ENCODE data around the gene ATG2B.
A peak's percentile ranks its signal among the peaks of the same experiment; 100 is the strongest.
"Not testable (repeated sequence)": the region's sequence is repeated elsewhere in the genome, so short reads cannot be mapped to it uniquely, and the experiment has no call there.

Gene ATG2B

DNA sequence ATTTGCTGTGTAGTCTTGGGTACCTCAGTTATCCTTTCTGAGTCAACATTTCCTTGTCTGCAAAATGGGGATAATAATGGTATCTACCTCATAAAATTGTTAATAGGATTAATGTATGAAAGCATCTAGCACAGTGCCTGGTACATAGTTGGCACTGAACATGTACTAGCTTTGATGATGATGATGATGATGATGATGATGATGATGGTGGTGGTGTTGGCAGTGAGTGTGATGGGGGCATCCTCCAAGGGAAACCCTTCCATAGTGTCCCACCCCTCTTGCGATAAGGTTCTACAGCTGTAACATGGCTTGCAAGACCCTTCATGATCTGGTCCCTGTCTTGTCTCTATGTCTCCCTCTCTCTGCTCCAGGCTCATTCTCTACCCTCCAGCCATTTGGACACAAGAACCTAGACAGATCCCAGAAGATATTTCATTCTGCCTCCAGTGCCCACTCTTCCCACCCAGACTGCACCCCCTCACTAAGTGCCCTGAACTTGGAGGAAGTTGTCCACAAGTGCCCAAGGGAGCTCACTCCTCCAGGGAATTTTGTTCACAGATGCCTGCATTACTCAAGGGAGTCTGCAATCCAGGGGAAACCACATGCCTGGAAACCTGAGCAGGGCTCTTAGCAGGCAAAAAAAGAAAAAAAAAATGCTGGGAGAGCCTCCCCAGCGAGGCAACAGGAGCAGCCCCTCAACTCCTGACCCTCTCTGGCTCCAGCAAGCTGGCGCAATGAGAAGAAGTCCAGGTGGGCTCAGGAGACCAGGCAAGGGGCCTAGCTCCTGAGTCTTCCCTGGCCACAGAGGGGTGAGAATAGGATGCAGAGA, 117.2 kb downstream of the ATG2B start:
- H3K4me3 ChIP-seq (ENCODE audit: low read length in 2 of 2), result no peak overlapping the region
- no peak overlapping the region for H2BK5ac ChIP-seq (ENCODE audit: low read length)
- H3K9me3 ChIP-seq (replicated peaks in 1 of 2; ENCODE audit: control insufficient read depth in 2 of 2, insufficient read depth in 1 of 2, low read depth in 1 of 2, low read length in 2 of 2), result no peaks in the 10 kb centered on the region
- H3K36me3 ChIP-seq (replicated peaks in 1 of 2; ENCODE audit: control insufficient read depth in 2 of 2, insufficient read depth in 2 of 2, low read length in 2 of 2), result no peaks in the 10 kb centered on the region
- no peak overlapping the region for H2BK120ac ChIP-seq (ENCODE audit: low read depth, low read length)
- no peak overlapping the region for H4K8ac ChIP-seq (ENCODE audit: low read depth, low read length)
- H3K23ac ChIP-seq (ENCODE audit: low read depth, low read length, poor library complexity), result no peak overlapping the region
- H3K4me2 ChIP-seq (ENCODE audit: insufficient read depth, low read length, poor library complexity, severe bottlenecking), result no peak overlapping the region
- peaks cover 0 to 4% of the 10 kb centered on the region in 2 donors for H3K4me1 ChIP-seq (ENCODE audit: control insufficient read depth in 2 of 2, insufficient read depth in 1 of 2, low read depth in 1 of 2, low read length in 2 of 2)
- no peak overlapping the region for H2AFZ ChIP-seq (ENCODE audit: low read length)
- no peak overlapping the region for H2AK5ac ChIP-seq (ENCODE audit: low read depth, low read length)
- H3K27ac ChIP-seq (replicated peaks; ENCODE audit: low read length), result no peak overlapping the region
- H3K4ac ChIP-seq (ENCODE audit: low read length), result no peak overlapping the region
- no peak overlapping the region for H3K14ac ChIP-seq (ENCODE audit: low read length)
- H2BK12ac ChIP-seq (ENCODE audit: low read length), result no peak overlapping the region
- peaks cover 0 to 3% (median 0%) of the 10 kb centered on the region in 3 experiments for H3K27me3 ChIP-seq (ENCODE audit: control insufficient read depth in 3 of 3, insufficient read depth in 3 of 3, low read depth in 1 of 3, low read length in 3 of 3)
- no peak overlapping the region for H3K18ac ChIP-seq (ENCODE audit: low read length)
- peak overlapping the region; percentile 31 for H4K91ac ChIP-seq (ENCODE audit: low read depth, low read length, poor library complexity)
- DNase-seq (ENCODE audit: low spot score), result no peak
- no peaks in the 10 kb centered on the region for H3K79me1 ChIP-seq (ENCODE audit: low read depth, low read length)
- no peak overlapping the region for H2BK15ac ChIP-seq (ENCODE audit: low read length)
- H3K9ac ChIP-seq (ENCODE audit: low read depth, low read length, poor library complexity), result no peak overlapping the region
- no CpG with 5 or more reads among the region's 3 CpGs for WGBS, 2 donors (ENCODE audit: extremely low coverage in 2 of 2, insufficient read length in 2 of 2, insufficient replicate concordance in 1 of 2)

DNA sequence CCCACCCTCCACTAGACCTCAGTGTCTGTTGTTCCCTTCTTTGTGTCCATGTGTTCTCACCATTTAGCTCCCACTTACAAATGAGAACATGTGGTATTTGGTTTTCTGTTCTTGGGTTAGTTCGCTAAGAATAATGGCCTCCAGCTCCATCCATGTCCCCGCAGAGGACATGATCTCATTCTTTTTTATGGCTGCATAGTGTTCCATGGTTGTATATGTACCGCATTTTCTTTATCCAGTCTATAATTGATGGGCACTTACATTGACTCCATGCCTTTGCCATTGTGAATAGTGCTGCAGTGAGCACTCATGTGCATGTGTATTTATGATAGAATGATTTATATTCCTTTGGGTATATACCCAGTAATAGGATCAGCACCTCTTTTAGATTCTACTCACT, 118.1 kb downstream of the ATG2B start:
- H3K27ac ChIP-seq (replicated peaks; ENCODE audit: low read length); H3K79me1 ChIP-seq (ENCODE audit: low read depth, low read length); H4K91ac ChIP-seq (ENCODE audit: low read depth, low read length, poor library complexity); DNase-seq (ENCODE audit: low spot score); H3K14ac ChIP-seq (ENCODE audit: low read length); H3K27me3 ChIP-seq (ENCODE audit: control insufficient read depth in 3 of 3, insufficient read depth in 3 of 3, low read depth in 1 of 3, low read length in 3 of 3); H3K9me3 ChIP-seq (replicated peaks in 1 of 2; ENCODE audit: control insufficient read depth in 2 of 2, insufficient read depth in 1 of 2, low read depth in 1 of 2, low read length in 2 of 2); H3K18ac ChIP-seq (ENCODE audit: low read length); H2BK5ac ChIP-seq (ENCODE audit: low read length); H3K4ac ChIP-seq (ENCODE audit: low read length); H2AFZ ChIP-seq (ENCODE audit: low read length); H3K23ac ChIP-seq (ENCODE audit: low read depth, low read length, poor library complexity); H3K4me1 ChIP-seq (ENCODE audit: control insufficient read depth in 2 of 2, insufficient read depth in 1 of 2, low read depth in 1 of 2, low read length in 2 of 2); H2BK12ac ChIP-seq (ENCODE audit: low read length); H2BK120ac ChIP-seq (ENCODE audit: low read depth, low read length); H3K4me3 ChIP-seq (ENCODE audit: low read length in 2 of 2); H3K9ac ChIP-seq (ENCODE audit: low read depth, low read length, poor library complexity); H2AK5ac ChIP-seq (ENCODE audit: low read depth, low read length); H2BK15ac ChIP-seq (ENCODE audit: low read length); H3K4me2 ChIP-seq (ENCODE audit: insufficient read depth, low read length, poor library complexity, severe bottlenecking); H4K8ac ChIP-seq (ENCODE audit: low read depth, low read length); H3K36me3 ChIP-seq (replicated peaks in 1 of 2; ENCODE audit: control insufficient read depth in 2 of 2, insufficient read depth in 2 of 2, low read length in 2 of 2): not testable (repeated sequence)
- WGBS, 2 donors (ENCODE audit: extremely low coverage in 2 of 2, insufficient read length in 2 of 2, insufficient replicate concordance in 1 of 2), result no CpG with 5 or more reads among the region's 3 CpGs

DNA sequence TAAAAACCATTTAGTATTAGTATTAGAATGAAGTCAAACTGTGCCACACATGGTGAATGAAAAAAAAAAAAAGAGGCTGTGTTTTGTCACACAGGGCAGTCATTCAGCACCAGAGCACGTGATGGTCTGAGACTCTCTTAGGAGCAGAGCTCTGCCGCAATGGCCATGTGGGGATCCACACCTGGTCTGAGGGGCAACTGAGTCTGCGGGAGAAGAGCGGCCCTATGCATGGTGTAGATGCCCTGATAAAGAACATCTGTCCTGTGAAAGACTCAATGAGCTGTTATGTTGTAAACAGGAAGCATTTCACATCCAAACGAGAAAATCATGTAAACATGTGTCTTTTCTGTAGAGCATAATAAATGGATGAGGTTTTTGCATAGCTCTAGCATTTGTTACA, 119.4 kb downstream of the ATG2B start:
- Histone ChIP-seq H4K91ac (ENCODE audit: low read depth, low read length, poor library complexity) (no peak overlapping the region), H3K4me2 (ENCODE audit: insufficient read depth, low read length, poor library complexity, severe bottlenecking) (no peak overlapping the region), H3K79me1 (ENCODE audit: low read depth, low read length) (no peaks in the 10 kb centered on the region), H2BK15ac (ENCODE audit: low read length) (no peak overlapping the region), H3K36me3 (replicated peaks in 1 of 2; ENCODE audit: control insufficient read depth in 2 of 2, insufficient read depth in 2 of 2, low read length in 2 of 2) (no peaks in the 10 kb centered on the region), H4K8ac (ENCODE audit: low read depth, low read length) (no peak overlapping the region), H2AK5ac (ENCODE audit: low read depth, low read length) (no peak overlapping the region), H3K4me1 (ENCODE audit: control insufficient read depth in 2 of 2, insufficient read depth in 1 of 2, low read depth in 1 of 2, low read length in 2 of 2) (peaks cover 0 to 4% of the 10 kb centered on the region in 2 donors), H3K4ac (ENCODE audit: low read length) (no peak overlapping the region), H2BK5ac (ENCODE audit: low read length) (no peak overlapping the region), H2BK12ac (ENCODE audit: low read length) (no peak overlapping the region), H2AFZ (ENCODE audit: low read length) (no peak overlapping the region), H3K27me3 (ENCODE audit: control insufficient read depth in 3 of 3, insufficient read depth in 3 of 3, low read depth in 1 of 3, low read length in 3 of 3) (no peaks in the 10 kb centered on the region), H3K9ac (ENCODE audit: low read depth, low read length, poor library complexity) (no peak overlapping the region), H3K23ac (ENCODE audit: low read depth, low read length, poor library complexity) (no peak overlapping the region), H3K18ac (ENCODE audit: low read length) (no peak overlapping the region), H2BK120ac (ENCODE audit: low read depth, low read length) (no peak overlapping the region), H3K9me3 (replicated peaks in 1 of 2; ENCODE audit: control insufficient read depth in 2 of 2, insufficient read depth in 1 of 2, low read depth in 1 of 2, low read length in 2 of 2) (no peaks in the 10 kb centered on the region), H3K4me3 (ENCODE audit: low read length in 2 of 2) (no peak overlapping the region), H3K14ac (ENCODE audit: low read length) (no peak overlapping the region), H3K27ac (replicated peaks; ENCODE audit: low read length) (no peak overlapping the region)
- no CpG with 5 or more reads among the region's 5 CpGs for WGBS, 2 donors (ENCODE audit: extremely low coverage in 2 of 2, insufficient read length in 2 of 2, insufficient replicate concordance in 1 of 2)
- no peak for DNase-seq (ENCODE audit: low spot score)

DNA sequence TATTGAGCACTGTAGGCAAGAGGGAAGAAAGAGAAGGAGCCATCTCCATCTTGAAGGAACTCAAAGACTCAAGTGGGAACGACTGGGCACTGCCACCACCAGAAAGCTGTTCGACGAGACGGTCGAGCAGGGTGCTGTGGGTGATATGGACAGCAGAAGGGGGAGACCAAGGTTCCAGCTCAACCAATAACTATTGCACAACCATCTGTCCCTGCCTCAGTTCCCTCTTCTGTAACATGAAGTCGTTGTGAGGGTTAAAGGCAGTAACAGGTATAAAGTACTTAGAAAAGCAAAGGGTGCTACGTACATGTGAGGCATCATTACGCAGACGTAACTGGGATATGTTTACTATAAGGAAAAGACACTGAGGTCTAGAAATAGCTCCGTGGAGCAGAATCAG, 121.0 kb downstream of the ATG2B start:
- H3K9me3 ChIP-seq (replicated peaks in 1 of 2; ENCODE audit: control insufficient read depth in 2 of 2, insufficient read depth in 1 of 2, low read depth in 1 of 2, low read length in 2 of 2), result no peaks in the 10 kb centered on the region
- no peak overlapping the region for H3K4me3 ChIP-seq (ENCODE audit: low read length in 2 of 2)
- no peak overlapping the region for H4K91ac ChIP-seq (ENCODE audit: low read depth, low read length, poor library complexity)
- H3K18ac ChIP-seq (ENCODE audit: low read length), result no peak overlapping the region
- H2BK12ac ChIP-seq (ENCODE audit: low read length), result no peak overlapping the region
- H3K23ac ChIP-seq (ENCODE audit: low read depth, low read length, poor library complexity), result no peak overlapping the region
- no peak overlapping the region for H3K4me2 ChIP-seq (ENCODE audit: insufficient read depth, low read length, poor library complexity, severe bottlenecking)
- no CpG with 5 or more reads among the region's 10 CpGs for WGBS, 2 donors (ENCODE audit: extremely low coverage in 2 of 2, insufficient read length in 2 of 2, insufficient replicate concordance in 1 of 2)
- no peaks in the 10 kb centered on the region for H3K36me3 ChIP-seq (replicated peaks in 1 of 2; ENCODE audit: control insufficient read depth in 2 of 2, insufficient read depth in 2 of 2, low read length in 2 of 2)
- H3K27me3 ChIP-seq (ENCODE audit: control insufficient read depth in 3 of 3, insufficient read depth in 3 of 3, low read depth in 1 of 3, low read length in 3 of 3), result no peaks in the 10 kb centered on the region
- H2BK5ac ChIP-seq (ENCODE audit: low read length), result no peak overlapping the region
- no peak overlapping the region for H3K4ac ChIP-seq (ENCODE audit: low read length)
- no peak overlapping the region for H3K9ac ChIP-seq (ENCODE audit: low read depth, low read length, poor library complexity)
- no peak overlapping the region for H2AFZ ChIP-seq (ENCODE audit: low read length)
- no peak for DNase-seq (ENCODE audit: low spot score)
- H4K8ac ChIP-seq (ENCODE audit: low read depth, low read length), result no peak overlapping the region
- H3K4me1 ChIP-seq (ENCODE audit: control insufficient read depth in 2 of 2, insufficient read depth in 1 of 2, low read depth in 1 of 2, low read length in 2 of 2), result peaks cover 0 to 4% of the 10 kb centered on the region in 2 donors
- no peaks in the 10 kb centered on the region for H3K79me1 ChIP-seq (ENCODE audit: low read depth, low read length)
- H3K14ac ChIP-seq (ENCODE audit: low read length), result no peak overlapping the region
- H2BK15ac ChIP-seq (ENCODE audit: low read length), result no peak overlapping the region
- no peak overlapping the region for H3K27ac ChIP-seq (replicated peaks; ENCODE audit: low read length)
- H2AK5ac ChIP-seq (ENCODE audit: low read depth, low read length), result no peak overlapping the region
- no peak overlapping the region for H2BK120ac ChIP-seq (ENCODE audit: low read depth, low read length)

Data from neuronal stem cell (in vitro differentiated cells).